ENCODE data around the gene NPIPB4.
"Not testable (repeated sequence)": the region's sequence is repeated elsewhere in the genome, so short reads cannot be mapped to it uniquely, and the experiment has no call there.

The NPIPB4 gene

GRCh38 chr16:21857656-21858055 is at the start of gene NPIPB4:
Gene NPIPB4, minus strand, starts transcription at chr16:21857756. Its CDS starts 378 bp downstream, at chr16:21857378.
- DNase-seq, result not testable (repeated sequence)

DNA sequence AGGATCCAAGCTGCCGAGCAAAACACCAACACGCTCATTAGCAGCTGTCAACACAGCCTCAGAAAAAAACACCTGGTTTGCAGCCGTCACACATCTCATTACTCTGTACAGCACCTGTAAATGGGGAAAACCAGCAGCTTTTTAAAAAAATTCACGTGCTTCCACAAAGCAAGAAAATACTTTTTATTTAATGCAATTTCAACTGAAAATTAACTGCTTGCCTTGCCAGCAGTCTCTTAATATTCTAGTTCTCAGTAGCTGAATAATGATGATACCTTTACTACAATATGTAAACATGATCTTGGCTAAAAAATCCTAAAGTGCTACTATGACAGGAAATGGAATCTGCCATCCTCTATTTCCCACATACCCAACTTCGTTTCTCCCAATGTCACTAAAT is 41.4 kb upstream of the NPIPB4 start:
- DNase-seq, result not testable (repeated sequence)

GRCh38 chr16:21881988-21882387 is 24.4 kb upstream of the NPIPB4 start:
- DNase-seq, result not testable (repeated sequence)

DNA sequence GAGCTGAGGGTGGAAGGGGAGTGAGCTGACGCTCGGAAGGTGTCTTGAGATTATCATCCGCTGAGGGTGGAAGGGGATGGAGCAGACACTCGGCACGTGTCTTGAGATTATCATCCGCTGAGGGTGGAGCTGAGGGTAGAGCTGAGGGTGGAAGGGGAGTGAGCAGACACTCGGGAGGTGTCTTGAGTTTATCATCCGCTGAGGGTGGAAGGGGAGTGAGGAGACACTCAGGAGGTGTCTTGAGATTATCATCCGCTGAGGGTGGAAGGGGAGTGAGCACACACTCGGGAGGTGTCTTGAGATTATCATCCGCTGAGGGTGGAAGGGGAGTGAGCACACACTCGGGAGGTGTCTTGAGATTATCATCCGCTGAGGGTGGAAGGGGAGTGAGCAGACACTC is 20.4 kb downstream of the NPIPB4 start:
- DNase-seq, result not testable (repeated sequence)

- DNase-seq, result not testable (repeated sequence)
These were observed 21.2 kb downstream of the NPIPB4 start for GRCh38 chr16:21836334-21836733.

DNA sequence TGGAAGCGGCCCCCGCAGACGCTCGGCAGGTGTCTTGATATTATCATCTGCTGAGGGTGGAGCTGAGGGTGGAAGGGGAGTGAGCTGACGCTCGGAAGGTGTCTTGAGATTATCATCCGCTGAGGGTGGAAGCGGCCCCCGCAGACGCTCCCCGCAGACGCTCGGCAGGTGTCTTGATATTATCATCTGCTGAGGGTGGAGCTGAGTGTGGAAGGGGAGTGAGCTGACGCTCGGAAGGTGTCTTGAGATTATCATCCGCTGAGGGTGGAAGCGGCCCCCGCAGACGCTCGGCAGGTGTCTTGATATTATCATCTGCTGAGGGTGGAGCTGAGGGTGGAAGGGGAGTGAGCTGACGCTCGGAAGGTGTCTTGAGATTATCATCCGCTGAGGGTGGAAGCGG is 21.8 kb downstream of the NPIPB4 start:
- not testable (repeated sequence) for DNase-seq

DNA sequence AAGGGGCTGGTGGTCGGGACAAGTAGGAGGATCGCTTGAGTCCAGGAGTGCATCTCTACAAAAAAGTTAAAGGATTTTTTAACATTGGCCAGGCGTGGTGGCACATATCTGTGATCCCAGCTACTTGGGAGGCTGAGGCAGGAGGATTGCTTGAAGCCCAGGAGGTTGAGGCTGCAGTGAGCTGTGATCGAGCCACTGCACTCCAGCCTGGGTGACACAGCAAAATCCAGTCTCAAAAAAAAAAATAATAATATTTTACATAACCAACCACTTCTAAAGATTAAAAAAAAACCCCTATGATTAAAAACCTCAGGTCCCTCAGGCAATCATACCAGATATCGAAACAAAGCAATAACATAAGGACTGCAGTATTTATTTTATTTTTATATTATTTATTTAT is 23.3 kb downstream of the NPIPB4 start:
- DNase-seq, result not testable (repeated sequence)

- not testable (repeated sequence) for DNase-seq
These were observed 27.6 kb downstream of the NPIPB4 start for GRCh38 chr16:21829929-21830328.

- peak; percentile 25 for DNase-seq
These were observed 31.4 kb downstream of the NPIPB4 start for GRCh38 chr16:21826067-21826706.

- DNase-seq, result not testable (repeated sequence)
These were observed 32.0 kb downstream of the NPIPB4 start for GRCh38 chr16:21825526-21825925.

- DNase-seq, result not testable (repeated sequence)
These were observed 34.3 kb downstream of the NPIPB4 start for GRCh38 chr16:21823258-21823657.

DNA sequence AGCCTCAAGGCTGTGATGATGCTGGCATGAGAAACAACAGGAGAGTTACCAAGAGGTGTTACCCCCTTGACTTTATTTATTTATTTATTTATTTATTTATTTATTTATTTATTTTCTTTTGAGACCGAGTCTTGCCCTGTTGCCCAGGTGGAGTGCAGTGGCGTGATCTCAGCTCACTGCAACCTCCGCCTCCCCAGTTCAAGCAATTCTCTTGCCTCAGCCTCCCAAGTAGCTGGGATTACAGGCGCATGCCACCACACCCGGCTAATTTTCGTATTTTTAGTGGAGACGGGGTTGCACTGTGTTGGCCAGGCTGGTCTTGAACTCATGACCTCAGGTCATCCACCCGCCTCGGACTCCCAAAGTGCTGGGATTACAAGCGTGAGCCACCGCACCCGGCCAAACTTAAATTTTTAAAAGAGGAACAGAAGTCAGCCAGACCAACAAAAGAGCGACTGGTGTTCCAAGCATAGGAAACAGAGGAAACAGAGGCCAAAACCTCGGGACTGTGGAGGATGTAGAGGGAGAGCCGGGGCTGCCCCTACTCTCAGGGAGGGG is 36.6 kb downstream of the NPIPB4 start:
- DNase-seq, result not testable (repeated sequence)

GRCh38 chr16:21820028-21820907 is 37.3 kb downstream of the NPIPB4 start:
- DNase-seq, result peak; percentile 92

DNA sequence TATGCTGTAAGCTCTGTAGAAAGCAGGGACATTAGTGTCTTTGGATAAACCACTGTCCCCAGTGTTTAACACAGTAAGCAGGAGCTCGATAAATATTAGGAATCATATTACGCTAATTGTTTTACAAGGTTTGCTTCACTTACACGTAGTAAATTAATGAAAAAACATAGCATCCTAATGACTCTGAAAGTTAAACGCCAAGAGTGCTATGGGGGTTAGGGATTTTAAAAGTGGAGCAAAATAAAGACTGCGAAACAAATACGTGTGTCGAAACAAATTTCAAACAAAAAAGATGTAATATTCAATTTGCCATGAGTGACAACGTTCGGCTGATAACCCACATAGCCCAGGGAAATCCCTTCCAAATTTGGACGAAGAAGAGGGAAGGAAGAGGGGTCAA is 37.9 kb downstream of the NPIPB4 start:
- not testable (repeated sequence) for DNase-seq

DNA sequence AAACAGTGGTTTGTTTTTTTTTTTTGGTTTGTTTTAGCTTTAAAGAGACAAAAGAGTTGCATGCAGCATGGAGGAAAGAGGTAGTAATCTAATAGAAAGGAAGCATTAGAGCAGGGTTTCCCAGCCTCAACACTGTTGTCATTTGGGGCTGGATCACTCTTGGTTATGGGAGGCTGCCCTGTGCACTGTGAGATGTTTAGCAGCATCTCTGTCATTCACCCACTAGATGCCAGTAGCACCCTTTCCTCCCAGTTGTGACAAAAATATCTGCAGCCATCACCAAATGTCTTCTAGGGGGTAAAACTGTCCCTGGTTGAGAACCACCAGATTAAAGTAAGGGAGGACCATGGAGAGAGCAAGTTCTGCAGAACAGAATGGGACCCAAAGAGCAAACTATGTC is 40.5 kb downstream of the NPIPB4 start:
- not testable (repeated sequence) for DNase-seq

DNA sequence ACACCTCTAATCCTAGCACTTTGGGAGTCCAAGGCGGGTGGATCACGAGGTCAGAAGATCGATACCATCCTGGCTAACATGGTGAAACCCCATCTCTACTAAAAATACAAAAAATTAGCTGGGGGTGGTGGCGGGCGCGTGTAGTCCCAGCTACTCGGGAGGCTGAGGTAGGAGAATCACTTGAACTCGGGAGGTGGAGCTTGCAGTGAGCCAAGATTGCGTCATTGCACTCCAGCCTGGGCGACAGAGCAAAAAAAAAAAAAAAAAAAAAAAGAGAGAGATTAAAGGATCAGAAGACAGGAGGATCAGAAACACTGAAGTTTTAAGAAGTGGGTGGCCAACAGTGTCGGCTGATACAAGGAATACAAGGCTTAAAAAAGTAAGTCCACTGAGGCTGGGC is 41.9 kb downstream of the NPIPB4 start:
- DNase-seq, result not testable (repeated sequence)

GRCh38 chr16:21802375-21802663 is 55.2 kb downstream of the NPIPB4 start:
- DNase-seq, result not testable (repeated sequence)

DNA sequence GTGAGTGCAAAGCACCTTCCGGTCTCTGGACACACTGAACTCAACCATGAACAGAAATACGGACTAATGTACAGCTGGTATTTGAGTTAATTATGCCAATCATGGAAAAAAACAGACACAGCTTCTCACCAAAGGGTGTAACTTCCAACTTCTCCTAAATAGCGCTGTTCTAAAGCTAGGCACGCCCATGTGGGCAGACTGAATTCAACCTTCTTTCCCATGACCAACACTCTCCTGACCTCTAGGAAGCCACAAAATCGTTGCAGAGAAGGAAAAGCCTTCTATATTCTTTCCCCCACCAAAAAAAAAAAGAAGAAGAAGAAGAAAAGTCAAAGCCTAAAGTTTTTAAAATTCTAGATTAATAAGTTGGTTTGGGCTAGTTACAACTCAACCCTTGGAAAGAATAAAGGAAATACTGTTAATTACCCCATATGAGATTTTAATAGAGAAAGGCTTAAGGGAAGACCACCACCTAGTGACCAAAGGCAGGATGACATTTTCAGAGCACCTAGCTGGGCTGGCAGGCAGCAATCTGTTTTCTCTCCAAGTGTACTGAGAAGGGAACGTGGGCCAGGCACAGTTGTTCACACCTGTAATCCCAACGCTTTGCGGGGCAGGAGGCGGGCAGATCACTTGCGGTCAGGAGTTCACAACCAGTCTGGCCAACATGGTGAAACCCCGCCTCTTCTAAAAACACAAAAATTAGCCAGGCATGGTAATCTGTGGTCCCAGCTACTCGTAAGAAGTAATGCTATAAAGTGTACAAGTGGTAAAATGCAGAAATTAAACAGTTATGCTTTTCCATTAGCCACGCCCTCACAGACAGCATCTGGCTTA is 55.8 kb downstream of the NPIPB4 start:
- DNase-seq, result peak; percentile 60

DNA sequence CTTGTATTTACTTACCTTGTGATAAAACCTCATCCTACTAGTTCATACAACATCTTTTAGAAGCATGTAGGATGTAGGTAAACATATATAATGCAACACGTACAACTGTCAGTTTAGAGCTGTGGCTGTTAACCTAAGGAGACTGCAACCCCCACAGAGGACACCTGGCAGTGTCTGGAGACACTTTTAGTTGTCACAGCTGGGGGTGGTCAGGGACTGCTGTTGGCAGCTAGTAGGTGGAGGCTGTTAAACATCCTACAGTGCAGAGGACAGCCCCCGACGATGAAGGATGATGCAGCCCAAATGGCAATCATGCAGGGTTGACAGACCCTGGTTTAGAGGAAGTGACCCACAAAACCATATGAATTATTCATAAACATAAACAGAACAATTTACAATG is 59.0 kb downstream of the NPIPB4 start:
- DNase-seq, result not testable (repeated sequence)

GRCh38 chr16:21793310-21793709 is 64.2 kb downstream of the NPIPB4 start:
- not testable (repeated sequence) for DNase-seq

DNA sequence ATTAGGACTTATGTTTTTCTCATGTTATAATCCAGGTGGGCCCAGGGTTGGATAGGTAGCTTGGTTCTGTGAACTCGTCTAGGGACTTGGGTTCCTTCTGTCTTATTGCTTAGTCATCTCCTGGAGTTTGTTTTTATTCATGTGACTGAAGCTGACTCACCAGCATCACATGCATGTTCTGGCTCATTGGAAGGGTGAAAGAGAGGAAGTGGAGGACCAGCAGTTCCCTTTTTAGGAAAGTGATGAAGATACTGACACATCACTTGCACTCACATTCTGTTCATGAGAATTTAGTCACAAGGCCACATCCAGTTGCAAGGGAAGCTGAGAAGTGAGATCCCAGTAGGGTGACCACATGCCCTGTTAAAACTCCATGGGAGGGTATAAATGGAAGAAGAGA is 67.0 kb downstream of the NPIPB4 start:
- not testable (repeated sequence) for DNase-seq

All from OCI-M1 (cell line).